ENCODE measurements around the gene PRPF39. TPM values are rescaled to one million over a fixed set of nuclear protein-coding genes. Genes with fewer than 3 reads are reported as not detected.

The PRPF39 gene
- total and polyA plus RNA-seq, 2 of the 4 experiments (the other 2 are of a cell fraction) = 18.1 to 29.6 TPM

DNA sequence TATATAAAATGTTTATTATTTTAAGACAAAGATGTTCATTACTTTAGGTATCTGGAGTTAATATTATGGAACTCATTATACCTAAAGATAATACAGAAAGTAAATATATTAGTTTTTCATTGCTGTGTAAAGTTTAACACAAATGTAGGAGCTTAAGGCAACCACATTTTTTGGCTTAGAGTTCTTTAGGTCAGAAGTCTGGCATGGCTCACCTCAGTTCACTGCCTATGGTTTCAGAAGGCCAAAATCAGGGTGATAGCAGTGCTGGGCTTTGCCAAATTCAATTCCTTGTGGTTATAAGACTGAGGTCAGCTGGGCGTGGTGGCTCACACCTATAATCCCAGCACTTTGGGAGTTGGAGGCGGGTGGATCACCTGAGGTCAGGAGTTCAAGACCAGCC lies 35.5 kb upstream of the PRPF39 start:
- BruUV-seq (replicated peaks) = no TSS peak
- in situ Hi-C loops (cut with MboI; ENCODE audit: low sequenced_read_pairs) = no loop called here
- H2BK15ac ChIP-seq (ENCODE audit: low read depth, low read length) = no peak overlapping the region
- ATAC-seq (ENCODE audit: low read depth) = no peak
- TF ChIP-seq CTCF (conservative IDR thresholded peaks at IDR 0.05; ENCODE audit: low read depth, low read length) (no peak), RFX5 (IDR thresholded peaks at IDR 0.05; ENCODE audit: low read depth, low read length) (no peak), MAZ (IDR thresholded peaks at IDR 0.05; ENCODE audit: borderline replicate concordance, low read depth, low read length) (no peak), NFE2L2 (IDR thresholded peaks at IDR 0.05; ENCODE audit: low read depth, low read length) (no peak), SMC3 (IDR thresholded peaks at IDR 0.05; ENCODE audit: low read depth, low read length) (no peak), POLR2A (IDR thresholded peaks at IDR 0.05; ENCODE audit: low read depth, low read length) (no peak), RAD21 (IDR thresholded peaks at IDR 0.05; ENCODE audit: low read length) (no peak), MXI1 (IDR thresholded peaks at IDR 0.05; ENCODE audit: borderline replicate concordance, low read depth, low read length) (no peak), CEBPB (IDR thresholded peaks at IDR 0.05; ENCODE audit: low read depth, low read length) (no peak), ELK1 (IDR thresholded peaks at IDR 0.05; ENCODE audit: borderline replicate concordance, low read depth, low read length) (no peak), MAFK (IDR thresholded peaks at IDR 0.05; ENCODE audit: low read depth, low read length) (no peak), RCOR1 (IDR thresholded peaks at IDR 0.05; ENCODE audit: insufficient replicate concordance, low read length) (no peak)
- H3K56ac ChIP-seq (ENCODE audit: extremely low read depth, insufficient read depth, low read length) = no peak overlapping the region
- H2AFZ ChIP-seq (replicated peaks; ENCODE audit: low read length, poor library complexity) = no peak overlapping the region
- no peak overlapping the region for H3K4ac ChIP-seq (ENCODE audit: low read depth, low read length)
- H2AK5ac ChIP-seq (ENCODE audit: low read depth, low read length) = no peak overlapping the region
- H3K79me1 ChIP-seq (ENCODE audit: low read depth in 1 of 2, low read length in 2 of 2) = no peaks in the 10 kb centered on the region
- no peak overlapping the region for H2BK120ac ChIP-seq (ENCODE audit: low read depth, low read length)
- POLR2A ChIA-PET (ENCODE audit: unreplicated experiment) = interaction anchor here (0.6 kb wide), 1 partner anchor 83 kb away, joined by 5 read pairs; no protein-coding TSS in a partner anchor
- H3K27me3 ChIP-seq (ENCODE audit: control insufficient read depth, insufficient read depth, low read length) = no peaks in the 10 kb centered on the region
- H3K27ac ChIP-seq (ENCODE audit: insufficient read depth, low read length) = no peak overlapping the region
- no peaks in the 10 kb centered on the region for H3K9me1 ChIP-seq (ENCODE audit: insufficient read depth, low read length)
- CTCF ChIA-PET = interaction anchor here (0.6 kb wide), 1 partner anchor 98 kb away, joined by 3 read pairs; no protein-coding TSS in a partner anchor
- H3K9ac ChIP-seq (ENCODE audit: low read depth, low read length) = no peak overlapping the region
- dilution Hi-C loops (cut with HindIII; ENCODE audit: low sequenced_read_pairs, unreplicated experiment) = no loop called here
- no peak overlapping the region for H3K14ac ChIP-seq (replicated peaks; ENCODE audit: low read depth, low read length)
- H3K4me3 ChIP-seq (ENCODE audit: insufficient read depth, low read depth, low read length) = no peak overlapping the region
- no peak overlapping the region for H4K91ac ChIP-seq (ENCODE audit: insufficient read depth, low read depth, low read length)
- H3K4me2 ChIP-seq (ENCODE audit: low read depth, low read length) = no peak overlapping the region
- H2BK5ac ChIP-seq (ENCODE audit: low read depth, low read length, poor library complexity, severe bottlenecking) = no peak overlapping the region
- H4K20me1 ChIP-seq (ENCODE audit: insufficient read depth, low read length) = no peaks in the 10 kb centered on the region
- no peak overlapping the region for H2AK9ac ChIP-seq (replicated peaks; ENCODE audit: low read depth, low read length, poor library complexity)
- H3K18ac ChIP-seq (ENCODE audit: low read depth, low read length) = no peak overlapping the region
- no peak overlapping the region for H2BK20ac ChIP-seq (ENCODE audit: low read depth, low read length)
- no peak for DNase-seq
- no peaks in the 10 kb centered on the region for H3K9me3 ChIP-seq (ENCODE audit: control insufficient read depth, insufficient read depth, low read length)
- peaks cover 5% of the 10 kb centered on the region for H3K36me3 ChIP-seq (ENCODE audit: control insufficient read depth, insufficient read depth, low read length)
- no CpG with 5 or more reads among the region's 2 CpGs for WGBS, 2 experiments (ENCODE audit: extremely low coverage in 2 of 2, insufficient read length in 1 of 2)
- H3K4me1 ChIP-seq (ENCODE audit: control insufficient read depth, insufficient read depth, low read length) = no peaks in the 10 kb centered on the region
- intact Hi-C loops (cut with micrococcal nuclease) = no loop called here
- no peak overlapping the region for H4K8ac ChIP-seq (ENCODE audit: low read depth in 2 of 2, low read length in 2 of 2)
- H3K23ac ChIP-seq (ENCODE audit: low read depth, low read length) = no peak overlapping the region
- no peak overlapping the region for H4K5ac ChIP-seq (ENCODE audit: low read depth, low read length)
